Thyroid gland (tissue), 4 donors: Measurements from ENCODE around the gene RPTOR. TPM values are rescaled to one million over a fixed set of nuclear protein-coding genes. Genes with fewer than 3 reads are reported as not detected.

Experiments
- DNase-seq, 2 donors: peaks; one replicate each; pipeline ENCODE4 v3.0.0-alpha.2; 2019
- H3K27ac ChIP-seq, 3 donors: fragments of 200-600 bp; sonication (generic); 1 replicate in 2 of 3; 2 replicates in 1 of 3; pipeline ENCODE4 v1.5.1; 2016 to 2019; ENCODE audit warnings: mild to moderate bottlenecking in 1 of 3, moderate library complexity in 1 of 3
- H3K27me3 ChIP-seq: fragments of 200-600 bp; sonication (generic); one replicate; pipeline ENCODE4 v1.5.1; 2019
- H3K36me3 ChIP-seq, 2 donors: fragments of 200-600 bp; sonication (generic); one replicate each; pipeline ENCODE4 v1.5.1; 2016 to 2019
- H3K4me1 ChIP-seq, 2 donors: fragments of 200-600 bp; sonication (generic); one replicate each; pipeline ENCODE4 v1.5.1; 2017 to 2019
- H3K4me3 ChIP-seq, 3 donors: fragments of 200-600 bp; sonication (generic); replicated peaks in 1 of 3; 1 replicate in 2 of 3; 2 replicates in 1 of 3; pipeline ENCODE4 v1.5.1; 2016; ENCODE audit warnings: mild to moderate bottlenecking in 1 of 3
- H3K9me3 ChIP-seq: fragments of 200-600 bp; sonication (generic); one replicate; pipeline ENCODE4 v1.5.1; 2017
- CTCF ChIP-seq, 6 experiments: fragments of 200-600 bp in 3 of 6; fragments of 450-650 bp in 3 of 6; sonication (generic) in 3 of 6; IDR thresholded peaks; one replicate each; pipeline ENCODE4 v1.5.1; 2016 to 2019; ENCODE audit warnings: antibody characterized with exemption in 6 of 6, mild to moderate bottlenecking in 2 of 6, inconsistent platforms in 1 of 6, moderate library complexity in 1 of 6
- POLR2A ChIP-seq, 2 donors: fragments of 450-650 bp; IDR thresholded peaks; one replicate each; pipeline ENCODE4 v1.6.1; 2017; ENCODE audit warnings: antibody characterized with exemption in 2 of 2, mild to moderate bottlenecking in 2 of 2, moderate library complexity in 1 of 2
- WGBS, 2 donors: methylation state at CpG; one replicate each; pipeline ENCODE4 v1.1.5; 2017; 5-methylcytosine and 5-hydroxymethylcytosine counted together
- intact Hi-C: fragments of 100-400 bp; cut with DNase I; formaldehyde crosslinking; loops from one replicate; pipeline ENCODE4 v1.15.1; 2023
- total RNA-seq, 4 donors: library from RNA; depleted of rRNA; stranded (reverse); fragments of >200 nt; gene quantifications; one replicate each; pipeline ENCODE4 v1.2.3, GENCODE V29; 2016

RPTOR gene
- total RNA-seq, 4 donors from 2014 or later: 24.2 to 58.1 (median 34.5) TPM

- TF ChIP-seq CTCF (IDR thresholded peaks at IDR 0.05): no peak
- TF ChIP-seq POLR2A (IDR thresholded peaks at IDR 0.05): no peak
- H3K4me1 ChIP-seq: no peaks in the 10 kb centered on the region
- no peak overlapping the region for H3K27ac ChIP-seq
- no peaks in the 10 kb centered on the region for H3K36me3 ChIP-seq
- no peak overlapping the region for H3K4me3 ChIP-seq
- H3K27me3 ChIP-seq: no peaks in the 10 kb centered on the region
- no peak for DNase-seq
- 91 to 97% methylated on average over 2 of the region's 2 CpGs for WGBS, 2 donors
- intact Hi-C loops: no loop called here
- no peaks in the 10 kb centered on the region for H3K9me3 ChIP-seq
Measured at GRCh38 chr17:80935526-80935925, 390.9 kb downstream of the RPTOR start.

- Histone ChIP-seq H3K36me3 (no peaks in the 10 kb centered on the region), H3K9me3 (no peaks in the 10 kb centered on the region), H3K4me1 (no peaks in the 10 kb centered on the region), H3K4me3 (no peak overlapping the region), H3K27me3 (no peaks in the 10 kb centered on the region), H3K27ac (no peak overlapping the region)
- TF ChIP-seq POLR2A (IDR thresholded peaks at IDR 0.05) (no peak), CTCF (IDR thresholded peaks at IDR 0.05) (no peak)
- 85 to 88% methylated on average over 4 of the region's 4 CpGs for WGBS, 2 donors
- intact Hi-C loops: no loop called here
- no peak for DNase-seq
Measured at GRCh38 chr17:80936218-80936617, 391.6 kb downstream of the RPTOR start.

- Histone ChIP-seq H3K27me3 (no peaks in the 10 kb centered on the region), H3K9me3 (no peaks in the 10 kb centered on the region), H3K4me3 (no peak overlapping the region), H3K4me1 (peaks cover 0 to under 1% of the 10 kb centered on the region in 2 donors), H3K27ac (no peak overlapping the region), H3K36me3 (no peaks in the 10 kb centered on the region)
- intact Hi-C loops: no loop called here
- WGBS, 2 donors: 83 to 88% methylated on average over 12 of the region's 12 CpGs
- no peak for DNase-seq
- no peak for TF ChIP-seq POLR2A (IDR thresholded peaks at IDR 0.05)
- no peak for TF ChIP-seq CTCF (IDR thresholded peaks at IDR 0.05)
Measured at GRCh38 chr17:80936723-80937122, 392.1 kb downstream of the RPTOR start.

- peaks cover 0 to 11% of the 10 kb centered on the region in 2 donors for H3K4me1 ChIP-seq
- H3K27me3 ChIP-seq: no peaks in the 10 kb centered on the region
- TF ChIP-seq POLR2A (IDR thresholded peaks at IDR 0.05) (no peak), CTCF (IDR thresholded peaks at IDR 0.05) (no peak)
- no peaks in the 10 kb centered on the region for H3K9me3 ChIP-seq
- intact Hi-C loops: no loop called here
- no peaks in the 10 kb centered on the region for H3K36me3 ChIP-seq
- 75 to 81% methylated on average over 28 of the region's 28 CpGs for WGBS, 2 donors
- no peak overlapping the region for H3K4me3 ChIP-seq
- H3K27ac ChIP-seq: no peak overlapping the region
- no peak for DNase-seq
Measured at GRCh38 chr17:80937462-80938381, 393.1 kb downstream of the RPTOR start.

- H3K4me3 ChIP-seq: no peak overlapping the region
- intact Hi-C loops: no loop called here
- H3K9me3 ChIP-seq: no peaks in the 10 kb centered on the region
- no peak for DNase-seq
- WGBS, 2 donors: 81 to 83% methylated on average over 12 of the region's 12 CpGs
- H3K36me3 ChIP-seq: no peaks in the 10 kb centered on the region
- H3K27ac ChIP-seq: no peak overlapping the region
- TF ChIP-seq CTCF (IDR thresholded peaks at IDR 0.05): no peak
- TF ChIP-seq POLR2A (IDR thresholded peaks at IDR 0.05): no peak
- peaks cover 0 to 16% of the 10 kb centered on the region in 2 donors for H3K4me1 ChIP-seq
- no peaks in the 10 kb centered on the region for H3K27me3 ChIP-seq
Measured at GRCh38 chr17:80938556-80938955, 393.9 kb downstream of the RPTOR start.
